NCI-H1436 (cell line): ENCODE results near the gene SSX2B.
"Not testable (repeated sequence)": the region's sequence is repeated elsewhere in the genome, so short reads cannot be mapped to it uniquely, and the experiment has no call there.

ENCODE experiments used
- DNase-seq: peaks from one replicate; lab custom pipeline; 2025; lab: John Stamatoyannopoulos, UW

SSX2B gene

DNA sequence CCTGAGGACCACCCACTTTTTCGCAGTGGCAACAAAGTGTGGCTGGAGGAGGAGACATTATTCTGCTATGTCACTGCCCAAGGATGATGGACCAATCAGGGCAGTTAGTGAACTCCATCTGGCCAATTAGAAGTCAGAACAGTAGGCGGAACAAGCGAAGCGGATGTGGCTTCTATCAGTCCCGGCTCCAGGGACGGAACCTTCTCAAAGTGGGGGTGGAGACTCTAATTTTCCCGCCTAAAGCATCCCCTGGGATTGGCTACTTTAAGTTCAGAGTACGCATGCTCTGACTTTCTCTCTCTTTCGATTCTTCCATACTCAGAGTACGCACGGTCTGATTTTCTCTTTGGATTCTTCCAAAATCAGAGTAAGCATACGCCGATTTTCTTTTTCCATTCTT lies at the start of gene SSX2B:
TSS of gene SSX2B (plus strand) at position 301 of the 400 bp plus-strand sequence. CDS start 1,429 bp downstream, outside the sequence.
- not testable (repeated sequence) for DNase-seq

- not testable (repeated sequence) for DNase-seq
Observed at GRCh38 chrX:52707078-52707477, 44.0 kb upstream of the SSX2B start, which contains the start of gene SSX2. TSS of gene SSX2 (minus strand) at chrX:52707178. CDS start at chrX:52705749, 1,429 bp downstream.

DNA sequence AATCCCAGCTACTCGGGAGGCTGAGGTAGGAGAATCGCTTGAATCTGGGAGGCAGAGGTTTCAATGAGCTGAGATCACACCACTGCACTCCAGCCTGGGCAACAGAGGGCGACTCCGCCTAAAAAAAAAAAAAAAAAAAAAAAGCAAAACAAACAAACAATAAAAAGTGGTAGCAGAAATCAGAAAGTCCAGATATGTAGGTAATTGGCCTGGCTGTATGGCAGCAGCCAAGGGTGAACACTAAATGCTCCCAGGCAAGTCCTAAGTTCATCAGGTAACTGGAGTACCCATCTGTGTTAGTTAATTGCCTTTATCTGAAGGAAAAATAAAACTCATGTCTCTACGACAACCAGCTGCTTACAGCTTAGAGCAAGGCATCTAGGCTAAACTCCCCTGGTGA lies 14.9 kb downstream of the SSX2B start:
- DNase-seq: not testable (repeated sequence)

GRCh38 chrX:52773504-52773903 lies 22.5 kb downstream of the SSX2B start:
- DNase-seq: not testable (repeated sequence)

DNA sequence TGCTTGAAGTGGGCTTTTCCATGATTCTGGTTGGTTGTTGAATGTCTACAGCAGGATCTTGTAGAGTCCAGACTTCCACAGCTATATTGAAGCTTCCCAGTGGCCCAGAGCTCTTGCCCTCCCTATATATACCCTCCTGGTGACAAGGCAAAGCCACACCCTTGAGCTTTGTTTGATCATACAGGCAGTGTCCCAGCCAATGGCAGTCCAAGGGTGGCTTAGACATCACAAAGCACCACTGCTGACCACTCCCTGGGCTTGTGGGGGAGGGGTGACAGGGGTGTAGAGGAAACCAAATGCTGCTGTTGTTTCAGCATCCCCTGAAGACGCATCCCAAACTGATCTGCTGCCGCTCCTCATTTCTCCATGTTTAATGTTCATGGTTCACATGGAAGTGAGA lies 46.3 kb downstream of the SSX2B start, which contains the start of gene SPANXN5:
TSS of gene SPANXN5 (minus strand) at position 101 of the 400 bp plus-strand sequence. CDS start at position 22, 79 bp downstream.
- DNase-seq: not testable (repeated sequence)

- DNase-seq: not testable (repeated sequence)
Observed at GRCh38 chrX:52804876-52805275, 53.8 kb downstream of the SSX2B start.
